ENCODE measurements around the gene DUS2. TPM values are rescaled to one million over a fixed set of nuclear protein-coding genes. Genes with fewer than 3 reads are reported as not detected.

Gene DUS2
- total RNA-seq, 1 donor from 2014 or later, result 20.4 TPM

DNA sequence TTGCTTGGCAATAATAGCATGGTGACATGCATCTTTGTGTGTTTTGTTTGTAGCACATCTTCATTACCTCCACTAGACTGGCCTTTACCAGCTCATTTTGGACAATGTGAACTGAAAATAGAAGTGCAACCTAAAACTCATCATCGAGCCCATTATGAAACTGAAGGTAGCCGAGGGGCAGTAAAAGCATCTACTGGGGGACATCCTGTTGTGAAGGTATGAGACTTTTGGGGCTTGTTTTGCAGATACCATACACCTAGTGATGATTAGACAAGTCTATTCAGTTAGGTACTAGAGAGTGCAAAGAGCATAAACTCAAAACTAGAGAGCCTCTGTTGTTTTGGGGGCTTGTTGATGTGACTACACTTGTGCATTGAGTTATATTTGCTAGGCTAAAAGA is 103.3 kb downstream of the DUS2 start:
- no peak for DNase-seq (ENCODE audit: low read depth, low spot score)

DNA sequence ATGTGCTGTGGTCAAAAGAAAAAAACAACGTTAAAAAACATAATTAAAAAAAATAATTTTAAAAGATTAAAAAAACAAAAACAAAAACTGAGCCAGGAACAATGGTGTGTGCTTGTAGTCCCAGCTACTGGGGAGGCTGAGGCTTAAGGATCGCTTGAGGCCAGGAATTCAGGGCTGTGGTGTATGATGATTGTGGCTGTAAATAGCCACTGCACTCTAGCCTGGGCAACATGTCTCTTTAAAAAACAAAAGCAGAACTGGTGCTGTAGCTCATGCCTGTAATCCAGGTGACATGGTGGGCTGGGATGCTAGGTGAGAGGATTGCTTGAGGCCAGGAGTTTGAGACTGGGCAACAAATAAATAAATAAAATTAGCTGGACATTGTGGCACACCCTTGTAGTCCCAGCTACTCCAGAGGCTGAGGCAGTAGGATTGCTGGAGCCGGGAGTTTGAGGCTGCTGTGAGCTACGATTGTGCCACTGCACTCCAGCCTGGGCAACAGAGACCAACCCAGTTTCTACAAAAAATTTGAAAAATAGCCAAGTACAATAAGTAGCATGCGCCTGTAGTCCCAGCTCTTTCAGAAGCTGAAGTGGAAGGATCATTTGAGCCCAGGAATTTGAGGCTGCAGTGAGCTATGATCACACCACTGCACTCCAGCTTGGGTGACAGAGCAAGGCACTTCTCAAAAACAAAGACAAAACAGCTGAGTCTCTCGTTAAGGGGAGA is 105.7 kb downstream of the DUS2 start:
- DNase-seq (ENCODE audit: low read depth, low spot score), result no peak

Other genes starting within 250 kb of the DUS2 start
- 5.7 and 7.0 TPM in 2 replicates for gene RANBP10, start 216.7 kb upstream of the DUS2 start, total RNA-seq
- gene TSNAXIP1, start 216.4 kb upstream of the DUS2 start, total RNA-seq, result 0.20 and 0.60 TPM in 2 replicates
- gene THAP11, start 181.0 kb upstream of the DUS2 start, total RNA-seq, result 34.2 and 56.6 TPM in 2 replicates
- 230 and 252 TPM in 2 replicates for gene NUTF2, start 176.4 kb upstream of the DUS2 start, total RNA-seq
- 23.2 and 27.1 TPM in 2 replicates for gene CENPT, start 175.6 kb upstream of the DUS2 start, total RNA-seq
- gene EDC4, start 150.2 kb upstream of the DUS2 start, total RNA-seq, result 73.7 and 85.2 TPM in 2 replicates
- gene NRN1L, start 138.4 kb upstream of the DUS2 start, total RNA-seq, result not detected in 2 replicates
- 15.3 and 15.4 TPM in 2 replicates for gene PSKH1, start 130.0 kb upstream of the DUS2 start, total RNA-seq
- 0.26 and 0.35 TPM in 2 replicates for gene CTRL, start 91.4 kb upstream of the DUS2 start, total RNA-seq
- 58.8 and 87.0 TPM in 2 replicates for gene PSMB10, start 86.4 kb upstream of the DUS2 start, total RNA-seq
- 2.1 and 3.8 TPM in 2 replicates for gene LCAT, start 79.2 kb upstream of the DUS2 start, total RNA-seq
- gene SLC12A4, start 54.6 kb upstream of the DUS2 start, total RNA-seq, result 57.2 and 73.1 TPM in 2 replicates
- gene DPEP3, start 42.8 kb upstream of the DUS2 start, total RNA-seq, result not detected in 2 replicates
- 0.42 TPM in 1 of 2 replicates, not detected in the other for gene DPEP2, start 23.8 kb upstream of the DUS2 start, total RNA-seq
- gene DPEP2NB, start 7.4 kb upstream of the DUS2 start, total RNA-seq, result not detected in 2 replicates
- gene DDX28, start 52 bp upstream of the DUS2 start, total RNA-seq, result 12.9 and 16.4 TPM in 2 replicates
- 11.0 and 13.8 TPM in 2 replicates for gene NFATC3, start 62.1 kb downstream of the DUS2 start, total RNA-seq
- 0.13 and 0.25 TPM in 2 replicates for gene ESRP2, start 212.8 kb downstream of the DUS2 start, total RNA-seq
- 16.6 and 24.5 TPM in 2 replicates for gene PLA2G15, start 222.1 kb downstream of the DUS2 start, total RNA-seq
- gene SLC7A6, start 241.2 kb downstream of the DUS2 start, total RNA-seq, result 17.9 and 21.7 TPM in 2 replicates